Measurements from ENCODE around the gene ZNF217.
"Not testable (repeated sequence)": the region's sequence is repeated elsewhere in the genome, so short reads cannot be mapped to it uniquely, and the experiment has no call there.

ZNF217 gene

DNA sequence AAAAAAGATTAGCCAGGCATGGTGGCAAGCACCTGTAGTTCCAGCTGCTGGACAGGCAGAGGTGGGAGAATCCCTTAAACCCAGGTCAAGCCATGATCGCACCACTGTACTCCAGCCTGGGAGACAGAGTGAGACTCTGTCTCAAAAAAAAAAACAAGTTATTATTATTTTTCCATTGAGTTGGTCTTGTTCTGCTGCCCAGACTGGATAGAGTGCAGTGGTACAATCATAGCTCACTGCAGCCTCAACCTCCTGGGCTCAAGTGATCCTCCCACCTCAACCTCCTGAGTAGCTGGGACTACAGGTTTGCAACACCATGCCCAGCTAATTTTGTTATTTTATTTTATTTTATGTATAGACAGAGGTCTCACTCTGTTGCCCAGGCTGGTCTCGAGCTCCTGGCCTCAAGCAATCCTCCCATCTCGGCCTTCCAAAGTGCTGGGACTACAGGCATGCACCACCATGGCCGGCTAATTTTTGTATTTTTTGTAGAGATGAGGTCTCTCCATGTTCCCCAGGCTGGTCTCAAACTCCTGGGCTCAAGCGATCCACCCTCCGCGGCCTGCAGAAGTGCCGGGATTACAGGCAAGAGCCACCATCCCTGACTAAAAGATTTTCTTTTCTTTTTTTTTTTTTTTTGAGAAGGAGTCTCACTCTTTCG lies 31.4 kb downstream of the ZNF217 start:
- not testable (repeated sequence) for DNase-seq

GRCh38 chr20:53561505-53561904 lies 32.1 kb downstream of the ZNF217 start:
- DNase-seq: no peak

GRCh38 chr20:53559816-53560215 lies 33.8 kb downstream of the ZNF217 start:
- no peak for DNase-seq

DNA sequence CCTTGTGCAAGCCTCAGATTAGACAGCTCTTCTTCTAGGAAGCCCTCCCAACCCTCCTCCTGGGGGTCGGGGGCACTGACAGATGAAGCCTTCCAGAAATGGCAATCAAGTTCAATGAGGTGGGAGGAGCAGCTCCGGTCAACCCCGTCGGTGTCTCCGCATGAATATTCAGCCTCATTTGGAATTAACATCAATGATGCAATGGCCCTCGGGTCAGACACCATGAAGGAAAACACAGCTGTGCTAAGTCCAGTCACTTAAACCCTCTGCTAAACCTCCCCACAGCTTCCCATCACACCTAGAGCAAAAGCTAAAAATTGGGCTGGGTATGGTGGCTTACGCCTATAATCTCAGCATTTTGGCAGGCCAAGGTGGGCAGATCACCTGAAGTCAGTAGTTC lies 36.5 kb downstream of the ZNF217 start:
- no peak for DNase-seq

GRCh38 chr20:53556267-53556897 lies 37.3 kb downstream of the ZNF217 start:
- peak; percentile 47 for DNase-seq

GRCh38 chr20:53555816-53556215 lies 37.8 kb downstream of the ZNF217 start:
- no peak for DNase-seq

- no peak for DNase-seq
Measured at GRCh38 chr20:53555081-53555480, 38.6 kb downstream of the ZNF217 start.

DNA sequence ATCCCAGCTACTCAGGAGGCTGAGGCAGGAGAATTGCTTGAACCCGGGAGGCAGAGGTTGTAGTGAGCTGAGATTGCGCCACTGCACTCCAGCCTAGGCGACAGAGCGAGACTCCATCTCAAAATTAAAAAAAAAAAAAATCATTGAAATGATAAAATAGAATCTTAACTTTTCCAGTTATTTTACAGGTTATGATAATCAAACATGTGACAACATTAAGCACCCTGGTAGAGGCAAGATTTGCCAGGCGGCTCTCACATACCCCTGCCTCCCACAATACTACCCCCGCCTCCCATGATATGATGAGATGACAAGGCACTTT lies 41.1 kb downstream of the ZNF217 start:
- DNase-seq: not testable (repeated sequence)

DNA sequence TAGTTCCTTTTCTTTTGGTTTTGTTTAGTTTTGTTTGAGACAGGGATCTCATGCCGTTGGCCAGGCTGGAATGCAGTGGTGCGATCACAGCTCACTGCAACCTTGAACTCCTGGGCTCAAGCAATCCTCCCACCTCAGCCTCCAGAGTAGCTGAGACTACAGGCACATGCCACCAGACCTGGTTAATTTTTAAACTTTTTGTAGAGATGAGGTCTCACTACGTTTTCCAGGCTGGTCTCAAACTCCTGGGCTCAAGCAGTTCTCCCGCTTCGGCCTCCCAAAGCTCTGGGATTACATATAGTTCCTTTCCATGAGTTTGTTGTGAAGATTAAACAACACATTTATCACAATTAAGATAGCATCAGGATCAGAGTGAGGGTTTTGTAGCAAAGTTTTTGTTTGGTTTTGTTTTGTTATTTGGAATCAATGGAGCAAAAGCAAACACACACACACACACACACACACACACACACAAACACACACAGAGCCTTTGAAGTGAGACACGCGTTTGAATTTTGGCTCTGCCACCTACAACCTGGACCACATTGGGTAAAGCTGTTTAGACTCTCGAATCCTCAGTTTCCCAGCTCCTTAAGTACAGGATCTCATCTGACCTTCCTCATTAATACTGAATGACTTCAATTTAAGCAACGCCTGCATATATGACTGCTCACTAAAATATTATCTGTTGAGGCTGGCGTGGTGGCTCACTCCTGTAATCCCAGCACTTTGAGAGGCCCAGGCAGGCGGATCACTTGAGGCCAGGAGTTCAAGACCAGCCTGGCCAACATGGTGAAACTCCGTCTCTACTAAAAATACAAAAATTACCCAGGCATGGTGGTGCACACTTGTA lies 41.7 kb downstream of the ZNF217 start:
- not testable (repeated sequence) for DNase-seq

DNA sequence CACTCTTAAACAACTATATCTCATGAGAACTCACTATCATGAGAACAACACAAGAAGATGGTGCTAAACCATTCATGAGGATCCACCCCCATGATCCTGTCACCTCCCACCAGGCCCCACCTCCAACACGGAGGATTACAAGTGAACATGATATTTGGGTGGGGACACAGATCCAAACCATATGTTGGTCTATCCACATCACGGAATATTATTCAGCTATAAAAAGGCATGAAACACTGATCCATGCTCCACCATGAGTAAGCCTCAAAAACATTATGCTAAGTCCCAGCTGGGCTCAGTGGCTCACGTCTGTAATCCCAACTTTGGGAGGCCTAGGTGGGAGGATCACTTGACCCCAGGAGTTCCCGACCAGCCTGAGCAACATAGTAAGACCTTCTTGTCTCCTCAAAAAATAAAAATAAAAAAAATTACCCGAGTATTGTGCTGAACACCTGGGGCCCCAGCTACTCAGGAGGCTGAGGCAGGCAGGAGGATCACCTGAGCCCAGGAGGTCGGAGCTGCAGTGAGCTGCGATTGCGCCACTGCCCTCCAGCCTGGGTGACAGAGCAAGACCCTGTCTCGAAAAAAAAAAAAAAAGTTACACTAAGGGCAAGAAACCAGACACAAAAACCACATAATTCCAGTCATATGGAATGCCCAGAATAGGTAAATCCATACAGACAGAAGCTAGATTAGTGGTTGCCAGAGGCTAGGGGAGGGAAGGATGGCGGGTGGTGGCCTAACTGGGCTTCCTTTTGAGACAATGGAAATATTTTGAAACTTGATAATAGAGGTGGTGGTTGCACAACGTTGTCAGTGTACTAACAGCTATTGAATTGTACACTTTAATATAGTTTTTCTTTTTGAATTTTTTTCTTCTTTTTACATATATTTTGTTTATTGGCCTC lies 43.1 kb downstream of the ZNF217 start:
- no peak for DNase-seq

GRCh38 chr20:53547664-53548239 lies 45.9 kb downstream of the ZNF217 start:
- DNase-seq: no peak

DNA sequence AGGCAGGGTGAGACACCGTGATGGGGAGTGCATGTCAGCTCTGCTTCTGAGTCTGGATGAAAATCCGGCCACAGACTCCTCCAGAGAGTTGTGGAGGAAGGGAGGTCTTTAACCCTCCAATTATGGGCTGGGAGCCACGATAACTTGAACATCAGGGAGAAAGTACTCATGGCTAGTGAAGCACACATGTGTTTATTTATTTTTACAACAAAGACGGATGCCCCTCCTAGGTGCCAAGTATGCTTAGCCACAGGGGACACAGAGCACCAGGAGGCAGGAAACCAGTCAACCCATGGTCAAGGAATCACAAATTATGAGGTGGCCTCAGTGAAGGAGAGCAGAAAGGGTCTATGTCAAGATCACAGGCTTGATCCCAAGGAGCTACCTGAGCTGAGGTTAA lies 54.1 kb downstream of the ZNF217 start:
- no peak for DNase-seq

- not testable (repeated sequence) for DNase-seq
Measured at GRCh38 chr20:53536382-53536781, 57.3 kb downstream of the ZNF217 start.

DNA sequence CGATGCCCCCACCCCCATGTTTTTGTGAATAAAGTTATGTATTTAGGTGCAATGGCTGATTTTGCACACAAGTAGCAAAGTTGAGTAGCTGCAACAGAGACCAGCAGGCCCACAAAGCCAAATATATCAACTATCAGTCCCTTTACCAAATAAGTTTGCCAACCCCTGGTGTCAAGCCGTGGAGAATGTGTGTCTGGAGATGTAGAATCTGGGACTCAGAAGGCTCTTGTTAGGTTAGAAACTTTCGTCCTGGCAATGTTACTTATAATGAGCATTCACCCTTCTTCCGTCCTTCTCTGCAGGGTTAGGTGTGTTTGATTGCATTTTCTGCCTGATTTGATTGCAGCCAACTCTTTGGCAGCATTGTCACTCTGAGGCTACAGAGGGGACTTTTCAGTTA lies 57.8 kb downstream of the ZNF217 start:
- no peak for DNase-seq

GRCh38 chr20:53534037-53534436 lies 59.6 kb downstream of the ZNF217 start:
- no peak for DNase-seq

DNA sequence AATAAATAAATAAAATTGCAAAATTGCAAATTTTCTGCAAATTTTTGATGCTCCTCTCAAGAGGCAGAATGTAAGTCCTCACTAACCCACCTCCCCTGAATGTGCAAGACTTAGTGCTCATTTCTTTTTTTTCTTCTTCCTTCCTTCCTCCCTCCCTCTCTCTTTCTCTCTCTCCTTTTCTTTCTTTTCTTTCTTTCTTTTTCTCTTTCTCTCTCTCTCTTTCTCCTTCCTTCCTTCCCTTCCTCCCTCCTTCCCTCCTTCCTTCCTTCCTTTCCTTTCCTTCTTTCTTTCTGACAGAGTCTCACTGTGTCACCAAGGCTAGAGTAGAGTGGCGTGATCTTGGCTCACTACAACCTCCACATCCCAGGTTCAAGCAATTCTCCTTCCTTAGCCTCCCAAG lies 60.1 kb downstream of the ZNF217 start:
- DNase-seq: no peak

DNA sequence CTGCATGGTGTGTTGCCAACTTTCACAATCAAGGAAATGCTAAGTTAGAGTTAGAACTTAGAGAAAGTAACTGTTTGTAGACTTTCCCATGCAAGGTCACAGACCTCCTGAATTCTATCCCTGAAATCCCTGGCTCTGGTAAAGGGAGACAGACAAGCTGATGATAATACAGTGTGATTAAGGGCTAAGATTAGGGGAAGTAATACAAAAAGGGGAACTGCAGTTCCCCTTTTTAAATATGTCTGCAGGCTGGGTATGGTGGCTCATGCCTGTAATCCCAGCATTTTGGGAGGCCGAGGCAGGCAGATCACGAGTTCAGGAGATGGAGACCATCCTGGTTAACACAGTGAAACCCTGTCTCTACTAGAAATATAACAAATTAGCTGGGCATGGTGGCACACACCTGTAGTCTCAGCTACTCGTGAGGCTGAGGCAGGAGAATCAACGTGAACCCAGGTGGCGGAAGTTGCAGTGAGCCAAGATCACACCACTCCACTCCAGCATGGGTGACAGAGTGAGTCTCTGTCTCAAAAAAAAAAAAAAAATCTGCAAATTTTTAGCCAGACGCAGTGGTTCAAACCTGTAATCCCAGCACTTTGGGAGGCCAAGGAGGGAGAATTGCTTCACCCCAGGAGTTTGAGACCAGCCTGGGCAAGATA lies 60.9 kb downstream of the ZNF217 start:
- not testable (repeated sequence) for DNase-seq

- no peak for DNase-seq
Measured at GRCh38 chr20:53530440-53530839, 63.2 kb downstream of the ZNF217 start.

DNA sequence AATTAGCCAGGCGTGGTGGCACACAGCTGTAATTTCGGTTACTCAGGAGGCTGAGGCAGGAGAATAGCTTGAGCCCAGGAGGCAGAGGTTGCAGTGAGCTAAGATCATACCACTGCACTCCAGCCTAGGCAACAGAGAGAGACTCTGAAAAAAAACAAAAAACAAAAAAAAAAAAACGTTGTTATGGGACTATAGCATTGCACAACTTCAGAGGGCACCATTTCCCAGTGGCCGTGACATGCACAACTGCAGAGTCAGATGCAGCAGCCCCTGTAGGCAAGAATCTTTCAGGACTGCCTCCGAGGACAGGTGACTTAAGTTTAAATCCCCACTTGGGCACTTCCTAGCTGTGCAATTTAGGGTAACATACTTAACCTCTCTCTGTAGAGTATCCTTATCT lies 64.0 kb downstream of the ZNF217 start:
- DNase-seq: no peak

GRCh38 chr20:53527196-53527595 lies 66.4 kb downstream of the ZNF217 start:
- no peak for DNase-seq

DNA sequence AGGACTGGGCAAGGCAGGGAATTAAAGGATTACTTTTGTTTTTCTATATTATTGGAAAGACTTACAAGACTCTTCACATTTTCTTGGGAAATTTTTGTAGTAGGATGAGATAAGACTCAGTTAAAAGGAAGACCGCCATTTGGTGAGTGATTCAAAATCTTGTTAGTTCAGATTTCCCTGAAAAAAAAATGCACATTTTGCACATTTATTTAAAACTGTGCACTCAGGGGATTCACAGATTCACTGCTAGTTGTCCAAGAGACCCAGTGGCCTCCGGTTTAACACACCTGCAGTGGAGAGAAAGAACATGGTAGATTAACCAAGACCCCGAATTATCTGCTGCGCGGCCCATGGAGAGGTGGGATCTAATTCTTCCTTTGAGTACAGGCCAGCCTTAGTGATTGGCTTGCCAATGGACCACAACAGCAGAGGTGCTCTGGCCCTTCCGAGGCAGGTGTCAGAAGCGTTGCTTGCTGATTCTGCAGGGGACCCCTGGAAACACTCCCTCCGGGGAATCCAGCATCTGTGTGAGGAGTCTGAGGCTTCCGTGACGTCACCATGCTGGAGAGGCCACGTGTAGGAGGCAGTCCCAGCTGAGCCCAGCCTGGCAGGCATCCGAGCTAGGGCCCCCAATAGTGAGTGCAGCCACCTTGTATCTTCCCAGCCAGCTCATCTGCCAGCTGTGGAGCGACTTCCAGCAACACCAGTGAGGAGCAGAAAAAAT lies 68.9 kb downstream of the ZNF217 start:
- DNase-seq: no peak

Measured in activated effector memory CD4-positive, alpha-beta T cell treated with anti-CD3 and anti-CD28 coated beads, Interleukin-2, amount 50 U/mL, for 16 hours (primary cell).